Tibial nerve (tissue), 4 donors: ENCODE measurements around the gene GPRC5D. TPM values are rescaled to one million over a fixed set of nuclear protein-coding genes. Genes with fewer than 3 reads are reported as not detected.
A peak's percentile ranks its signal among the peaks of the same experiment; 100 is the strongest.

Experiments used
- DNase-seq, 2 donors: peaks; one replicate each; pipeline ENCODE4 v3.0.0-alpha.2; 2019; ENCODE audit warnings: low spot score in 2 of 2
- H3K27ac ChIP-seq, 4 donors: fragments of 200-600 bp; sonication (generic) in 3 of 4; one replicate each; pipeline ENCODE4 v1.5.1; 2017 to 2019; ENCODE audit warnings: mild to moderate bottlenecking in 1 of 4
- H3K27me3 ChIP-seq, 2 donors: fragments of 200-600 bp; sonication (generic) in 1 of 2; one replicate each; pipeline versions ENCODE4 v1.5.1 to v1.6.0; 2017 to 2019
- H3K36me3 ChIP-seq, 3 donors: fragments of 200-600 bp; sonication (generic); one replicate each; pipeline ENCODE4 v1.5.1; 2018 to 2019
- H3K4me1 ChIP-seq, 4 donors: fragments of 200-600 bp; sonication (generic) in 3 of 4; one replicate each; pipeline ENCODE4 v1.5.1; 2017 to 2019
- H3K4me3 ChIP-seq, 4 donors: fragments of 200-600 bp; sonication (generic) in 3 of 4; one replicate each; pipeline ENCODE4 v1.5.1; 2017 to 2019; ENCODE audit warnings: mild to moderate bottlenecking in 1 of 4, moderate library complexity in 1 of 4
- H3K9me3 ChIP-seq, 4 donors: fragments of 200-600 bp; sonication (generic) in 3 of 4; one replicate each; pipeline ENCODE4 v1.5.1; 2017 to 2019
- CTCF ChIP-seq, 5 experiments: fragments of 200-600 bp in 3 of 5; fragments of 450-650 bp in 2 of 5; sonication (generic) in 3 of 5; IDR thresholded peaks; one replicate each; pipeline ENCODE4 v1.5.1; 2016 to 2019; ENCODE audit warnings: antibody characterized with exemption in 5 of 5, mild to moderate bottlenecking in 3 of 5, moderate library complexity in 2 of 5
- EP300 ChIP-seq, 2 donors: sonication (generic); formaldehyde crosslinking; IDR thresholded peaks; one replicate each; pipeline ENCODE4 v1.6.1; 2017; ENCODE audit warnings: antibody characterized with exemption in 2 of 2, mild to moderate bottlenecking in 1 of 2
- POLR2A ChIP-seq, 2 donors: fragments of 450-650 bp; IDR thresholded peaks; one replicate each; pipeline ENCODE4 v1.6.1; 2017; ENCODE audit warnings: antibody characterized with exemption in 2 of 2, mild to moderate bottlenecking in 2 of 2, moderate library complexity in 2 of 2
- WGBS, 2 donors: methylation state at CpG; one replicate each; pipeline ENCODE4 v1.1.5; 2018; 5-methylcytosine and 5-hydroxymethylcytosine counted together
- total RNA-seq, 4 donors: library from RNA; depleted of rRNA; stranded (reverse); fragments of >200 nt; gene quantifications; one replicate each; pipeline ENCODE4 v1.1.0, GENCODE V29; 2016

GPRC5D gene
- total RNA-seq, 4 donors from 2014 or later: not detected

GRCh38 chr12:12918781-12919389 lies 33.1 kb downstream of the GPRC5D start:
- Histone ChIP-seq H3K4me1 (peaks cover 0 to 21% (median 6%) of the 10 kb centered on the region in 4 donors), H3K36me3 (no peaks in the 10 kb centered on the region), H3K9me3 (no peaks in the 10 kb centered on the region), H3K27ac (no peak overlapping the region), H3K4me3 (no peak overlapping the region), H3K27me3 (no peaks in the 10 kb centered on the region)
- no peak for DNase-seq
- TF ChIP-seq POLR2A (IDR thresholded peaks at IDR 0.05) (no peak), EP300 (IDR thresholded peaks at IDR 0.05) (no peak), CTCF (IDR thresholded peaks at IDR 0.05) (no peak)
- WGBS, 2 donors: 85 to 90% methylated on average over 6 of the region's 6 CpGs

- WGBS, 2 donors: 86 to 87% methylated on average over 2 of the region's 2 CpGs
Measured at GRCh38 chr12:12917517-12917916, 34.5 kb downstream of the GPRC5D start.

GRCh38 chr12:12916135-12916944 lies 35.6 kb downstream of the GPRC5D start:
- peak overlapping the region in 2 of 4 donors; percentile 47 to 72 for H3K27ac ChIP-seq
- DNase-seq: peak; percentile 89 to 96
- no peaks in the 10 kb centered on the region for H3K27me3 ChIP-seq
- H3K4me3 ChIP-seq: peak overlapping the region in 3 of 4 donors; percentile 6 to 17 (median 8)
- H3K4me1 ChIP-seq: peaks cover 0 to 21% (median 6%) of the 10 kb centered on the region in 4 donors
- TF ChIP-seq CTCF (IDR thresholded peaks at IDR 0.05) (peak; percentile 94 to 98 (median 96)), EP300 (IDR thresholded peaks at IDR 0.05) (peak in 1 of 2 donors; percentile 54), POLR2A (IDR thresholded peaks at IDR 0.05) (no peak)
- no peaks in the 10 kb centered on the region for H3K9me3 ChIP-seq
- H3K36me3 ChIP-seq: no peaks in the 10 kb centered on the region
- 13% methylated on average over 19 of the region's 19 CpGs for WGBS, 2 donors

More at GRCh38 chr12:12917517-12917916, 34.5 kb downstream of the GPRC5D start:
- Histone ChIP-seq H3K27ac (peak overlapping the region in 2 of 4 donors; percentile 47 to 72), H3K36me3 (no peaks in the 10 kb centered on the region), H3K27me3 (no peaks in the 10 kb centered on the region), H3K4me3 (no peak overlapping the region), H3K9me3 (no peaks in the 10 kb centered on the region), H3K4me1 (peaks cover 0 to 21% (median 6%) of the 10 kb centered on the region in 4 donors)
- no peak for TF ChIP-seq CTCF (IDR thresholded peaks at IDR 0.05)
- no peak for TF ChIP-seq EP300 (IDR thresholded peaks at IDR 0.05)
- no peak for TF ChIP-seq POLR2A (IDR thresholded peaks at IDR 0.05)
- DNase-seq: no peak

GRCh38 chr12:12915656-12916055 lies 36.3 kb downstream of the GPRC5D start:
- WGBS, 2 donors: 75 to 78% methylated on average over 10 of the region's 10 CpGs
- Histone ChIP-seq H3K4me1 (peaks cover 0 to 21% (median 6%) of the 10 kb centered on the region in 4 donors), H3K27ac (peak overlapping the region in 2 of 4 donors; percentile 28 to 72), H3K4me3 (no peak overlapping the region), H3K36me3 (no peaks in the 10 kb centered on the region), H3K27me3 (no peaks in the 10 kb centered on the region), H3K9me3 (no peaks in the 10 kb centered on the region)
- DNase-seq: no peak
- TF ChIP-seq CTCF (IDR thresholded peaks at IDR 0.05) (no peak), POLR2A (IDR thresholded peaks at IDR 0.05) (no peak), EP300 (IDR thresholded peaks at IDR 0.05) (no peak)

- Histone ChIP-seq H3K27me3 (no peaks in the 10 kb centered on the region), H3K27ac (no peak overlapping the region), H3K36me3 (no peaks in the 10 kb centered on the region), H3K4me3 (no peak overlapping the region), H3K4me1 (peaks cover 0 to 29% (median 12%) of the 10 kb centered on the region in 4 donors), H3K9me3 (no peaks in the 10 kb centered on the region)
- DNase-seq: no peak
- TF ChIP-seq POLR2A (IDR thresholded peaks at IDR 0.05) (no peak), CTCF (IDR thresholded peaks at IDR 0.05) (no peak), EP300 (IDR thresholded peaks at IDR 0.05) (no peak)
- WGBS, 2 donors: 92 to 93% methylated on average over 5 of the region's 5 CpGs
Measured at GRCh38 chr12:12912711-12913110, 39.3 kb downstream of the GPRC5D start.
